AG04450 (cell line): ENCODE results near the gene BCL11B. TPM values are rescaled to one million over a fixed set of nuclear protein-coding genes. Genes with fewer than 3 reads are reported as not detected.

Experiments
- CTCF ChIA-PET: fragments of 300-600, 350-600 bp; formaldehyde crosslinking; extraction: SDS; loops from one replicate; lab custom pipeline; 2022; ENCODE audit warnings: antibody characterized with exemption, inconsistent platforms; lab: Charles Lee
- POLR2A ChIA-PET: fragments of 350-600 bp; formaldehyde crosslinking; extraction: SDS; loops from one replicate; lab custom pipeline; 2021; ENCODE audit warnings: antibody characterized with exemption, inconsistent platforms; lab: Yijun Ruan, JAX
- DNase-seq: peaks from one replicate; pipeline ENCODE4 v3.0.0-alpha.2; 2011; ENCODE audit warnings: low read depth, low spot score
- H3K27ac ChIP-seq: one replicate; pipeline ENCODE4 v1.5.1; 2012; ENCODE audit warnings: low read depth, low read length, control low read depth
- H3K27me3 ChIP-seq: one replicate; pipeline ENCODE4 v1.6.0; 2012; ENCODE audit warnings: low read length; ENCODE audit not compliant: control insufficient read depth, insufficient read depth
- H3K4me3 ChIP-seq: 2 replicates; pipeline ENCODE4 v1.5.1; 2011; ENCODE audit warnings: mild to moderate bottlenecking, low read depth, low read length, control low read depth
- H3K9me3 ChIP-seq: 2 replicates; pipeline ENCODE4 v1.5.1; 2012; ENCODE audit warnings: low read length; ENCODE audit not compliant: control insufficient read depth, insufficient read depth
- polyA plus RNA-seq: library from polyadenylated mRNA; depleted of rRNA; stranded (reverse); fragments of >200 nt; gene quantifications from 2 replicates; pipeline ENCODE4 v1.2.3, GENCODE V29; 2011
- TF ChIP-seq, protein P1 (sequence below): IDR thresholded peaks from 2 replicates; pipeline ENCODE4 v1.5.1; 2011; ENCODE audit warnings: low read depth, low read length, control low read depth, inconsistent platforms

BCL11B gene
- polyA plus RNA-seq, 1 experiment: not detected

DNA sequence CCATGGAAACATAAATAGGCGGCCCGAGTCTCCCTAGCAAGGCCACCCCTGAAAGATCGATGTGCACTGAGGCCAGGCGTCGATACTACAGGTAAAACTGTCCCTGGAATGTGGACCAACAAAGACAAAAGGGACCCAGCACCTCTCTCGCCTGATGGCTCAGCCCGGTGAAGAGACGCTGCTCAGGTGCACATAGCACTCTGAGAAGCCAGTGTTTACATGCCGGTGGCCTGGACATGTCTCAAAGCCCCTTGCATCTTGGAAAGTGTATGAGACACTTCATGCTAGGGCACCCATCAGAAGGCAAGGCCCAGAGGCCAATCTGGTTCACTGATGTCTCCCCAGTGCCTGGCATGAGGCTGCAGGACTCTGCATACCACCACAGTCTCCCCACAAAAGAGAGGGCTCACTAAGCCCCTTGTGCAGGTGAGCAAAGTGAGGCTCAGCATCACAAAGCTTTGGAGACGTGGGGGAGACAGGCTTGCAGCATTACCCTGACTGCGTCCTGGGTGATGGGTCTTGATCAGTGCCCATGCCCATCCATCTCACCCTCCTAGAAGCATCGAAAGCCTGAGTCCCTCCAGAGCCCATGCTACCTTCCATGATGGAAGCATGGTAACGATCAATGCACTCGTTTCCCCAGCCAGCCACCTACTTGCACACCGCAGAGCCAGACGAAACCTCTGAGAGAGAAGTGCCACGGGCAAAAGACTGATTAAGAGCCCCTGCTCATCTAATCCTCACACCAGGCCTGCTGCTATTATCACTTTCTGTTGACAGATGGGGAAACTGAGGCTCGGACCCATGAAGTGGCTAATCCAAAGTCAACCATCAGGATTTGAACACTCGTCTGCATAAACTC is 16.1 kb downstream of the BCL11B start:
- ChIA-PET CTCF (interaction anchor here (1.8 kb wide), 1 partner anchor 11 kb away, joined by 6 read pairs; no protein-coding TSS in a partner anchor), POLR2A (no interaction called here)
- no peak for DNase-seq
- TF ChIP-seq, protein P1, sequence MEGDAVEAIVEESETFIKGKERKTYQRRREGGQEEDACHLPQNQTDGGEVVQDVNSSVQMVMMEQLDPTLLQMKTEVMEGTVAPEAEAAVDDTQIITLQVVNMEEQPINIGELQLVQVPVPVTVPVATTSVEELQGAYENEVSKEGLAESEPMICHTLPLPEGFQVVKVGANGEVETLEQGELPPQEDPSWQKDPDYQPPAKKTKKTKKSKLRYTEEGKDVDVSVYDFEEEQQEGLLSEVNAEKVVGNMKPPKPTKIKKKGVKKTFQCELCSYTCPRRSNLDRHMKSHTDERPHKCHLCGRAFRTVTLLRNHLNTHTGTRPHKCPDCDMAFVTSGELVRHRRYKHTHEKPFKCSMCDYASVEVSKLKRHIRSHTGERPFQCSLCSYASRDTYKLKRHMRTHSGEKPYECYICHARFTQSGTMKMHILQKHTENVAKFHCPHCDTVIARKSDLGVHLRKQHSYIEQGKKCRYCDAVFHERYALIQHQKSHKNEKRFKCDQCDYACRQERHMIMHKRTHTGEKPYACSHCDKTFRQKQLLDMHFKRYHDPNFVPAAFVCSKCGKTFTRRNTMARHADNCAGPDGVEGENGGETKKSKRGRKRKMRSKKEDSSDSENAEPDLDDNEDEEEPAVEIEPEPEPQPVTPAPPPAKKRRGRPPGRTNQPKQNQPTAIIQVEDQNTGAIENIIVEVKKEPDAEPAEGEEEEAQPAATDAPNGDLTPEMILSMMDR: no peak
- Histone ChIP-seq H3K4me3 (no peak overlapping the region), H3K27me3 (peaks cover 7% of the 10 kb centered on the region), H3K27ac (no peak overlapping the region), H3K9me3 (no peaks in the 10 kb centered on the region)

DNA sequence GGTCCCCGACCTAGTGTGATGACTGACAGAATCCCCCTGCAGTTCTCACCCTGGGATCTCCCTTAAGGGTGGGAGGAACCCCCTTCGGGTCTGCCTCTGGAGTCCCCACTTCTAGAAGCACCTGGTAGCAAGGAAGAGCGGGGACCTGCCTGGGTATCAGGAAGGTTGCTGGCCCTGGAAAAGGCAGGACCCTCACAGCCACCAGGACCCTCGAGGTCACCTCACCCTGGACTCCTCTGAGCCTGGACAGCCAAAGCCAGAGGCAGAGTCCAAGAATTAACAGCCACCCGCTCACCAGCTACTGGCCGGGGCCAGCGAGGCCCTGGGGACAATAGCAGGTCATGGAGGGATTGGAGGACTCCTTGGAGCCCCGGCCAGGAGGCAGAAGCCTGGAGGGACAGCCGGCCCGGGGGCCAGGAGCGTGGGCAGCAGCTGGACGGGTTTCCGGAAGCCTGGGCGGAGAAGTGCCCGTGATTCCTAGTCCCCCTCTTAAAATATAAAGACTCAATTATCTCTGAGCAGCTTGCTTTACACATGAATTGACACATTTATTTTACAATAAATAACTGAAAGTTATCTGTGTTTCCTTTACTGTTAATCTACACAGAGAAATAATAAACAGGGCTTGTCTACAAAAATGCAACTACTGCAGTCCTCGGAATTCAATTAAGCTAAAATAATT is 17.5 kb downstream of the BCL11B start:
- Histone ChIP-seq H3K9me3 (no peaks in the 10 kb centered on the region), H3K27ac (no peak overlapping the region), H3K27me3 (peaks cover 3% of the 10 kb centered on the region), H3K4me3 (no peak overlapping the region)
- no peak for DNase-seq
- ChIA-PET CTCF (interaction anchor here (1.8 kb wide), 1 partner anchor 12 kb away, joined by 6 read pairs; no protein-coding TSS in a partner anchor), POLR2A (no interaction called here)
- TF ChIP-seq, protein P1: no peak

DNA sequence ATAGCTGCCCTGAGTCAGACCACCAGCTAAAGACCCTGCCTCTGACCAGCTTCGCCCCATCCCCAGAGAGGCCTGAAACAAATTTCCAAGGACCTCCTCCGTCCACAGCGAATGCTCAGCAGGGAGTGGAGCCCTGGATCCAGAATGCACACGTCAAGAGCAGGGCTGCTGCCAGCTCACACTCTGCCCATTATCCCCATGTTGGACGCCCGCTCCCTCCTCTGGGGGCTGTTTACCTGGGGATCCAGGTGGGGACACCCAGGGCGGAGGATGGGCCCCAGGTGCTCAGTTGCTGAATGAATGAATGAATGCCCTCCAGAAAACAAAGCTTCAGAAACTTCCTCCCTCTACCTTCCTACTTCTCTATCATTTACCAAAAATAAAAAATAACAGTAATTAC is 18.1 kb downstream of the BCL11B start:
- DNase-seq: no peak
- TF ChIP-seq, protein P1: no peak
- no peak overlapping the region for H3K4me3 ChIP-seq
- POLR2A ChIA-PET: no interaction called here
- H3K27me3 ChIP-seq: peaks cover 2% of the 10 kb centered on the region
- H3K27ac ChIP-seq: no peak overlapping the region
- H3K9me3 ChIP-seq: no peaks in the 10 kb centered on the region
- CTCF ChIA-PET: interaction anchor here (1.8 kb wide), 1 partner anchor 13 kb away, joined by 6 read pairs; no protein-coding TSS in a partner anchor

DNA sequence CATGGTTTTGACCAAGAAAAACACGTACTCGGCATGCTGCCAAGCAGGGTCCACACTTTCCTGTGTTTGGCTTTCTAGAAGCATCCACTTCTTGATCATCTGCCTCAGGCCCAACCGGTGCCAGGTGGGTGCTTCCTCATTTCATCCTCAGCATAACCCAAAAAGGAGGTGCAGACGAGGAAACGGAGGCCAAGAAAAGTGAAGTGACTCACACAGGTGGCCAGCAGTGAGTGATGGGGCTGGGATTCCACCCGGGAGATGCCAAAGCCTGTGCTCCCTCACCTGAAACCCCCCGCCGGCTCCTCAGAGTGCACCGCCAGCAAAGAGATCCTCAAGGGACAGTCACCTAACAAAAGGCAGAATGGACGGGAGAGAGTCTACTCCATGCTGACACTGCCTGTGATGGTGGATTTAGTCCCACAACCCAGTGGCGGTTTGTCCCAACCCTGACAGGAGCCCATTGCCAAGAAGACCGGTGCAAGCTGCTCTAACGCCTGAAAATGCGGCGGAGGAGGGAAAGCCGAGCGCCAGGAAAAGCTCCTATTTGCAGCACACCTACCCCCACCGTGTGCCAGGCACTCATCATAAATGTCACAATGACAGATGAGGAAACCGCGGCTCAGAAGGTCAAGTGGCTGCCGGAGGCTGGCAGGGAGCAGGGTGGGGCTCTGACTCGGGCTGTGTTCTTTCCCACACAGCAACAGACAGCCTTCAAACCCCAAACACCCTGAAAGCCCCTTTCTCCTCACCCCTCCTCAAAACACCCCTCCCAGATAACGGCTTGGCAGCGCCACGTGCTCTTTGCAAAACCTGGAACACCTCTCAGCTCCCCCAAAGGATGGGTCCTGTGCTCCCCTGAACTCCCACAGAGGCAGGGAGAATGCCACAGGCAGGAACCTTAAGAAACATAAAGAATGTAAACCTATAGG is 18.8 kb downstream of the BCL11B start:
- no peak for DNase-seq
- TF ChIP-seq, protein P1: no peak
- no peaks in the 10 kb centered on the region for H3K27me3 ChIP-seq
- H3K27ac ChIP-seq: no peak overlapping the region
- no peaks in the 10 kb centered on the region for H3K9me3 ChIP-seq
- ChIA-PET CTCF (no interaction called here), POLR2A (no interaction called here)
- H3K4me3 ChIP-seq: no peak overlapping the region
